ENCODE results near the gene ZXDC. TPM values are rescaled to one million over a fixed set of nuclear protein-coding genes. Genes with fewer than 3 reads are reported as not detected.

ZXDC gene
- total RNA-seq, 1 donor from 2014 or later, result 19.3 TPM

GRCh38 chr3:126414961-126415660, 60.6 kb downstream of the ZXDC start:
- TF ChIP-seq CTCF (conservative IDR thresholded peaks at IDR 0.05; ENCODE audit: low read depth, low read length), result no peak
- no peak overlapping the region for H3K4me3 ChIP-seq (ENCODE audit: low read depth, low read length)
- DNase-seq (ENCODE audit: low read depth), result no peak

GRCh38 chr3:126414406-126414805, 61.3 kb downstream of the ZXDC start:
- H3K4me3 ChIP-seq (ENCODE audit: low read depth, low read length), result no peak overlapping the region
- no peak for DNase-seq (ENCODE audit: low read depth)
- TF ChIP-seq CTCF (conservative IDR thresholded peaks at IDR 0.05; ENCODE audit: low read depth, low read length), result no peak

- H3K4me3 ChIP-seq (ENCODE audit: low read depth, low read length), result no peak overlapping the region
- no peak for DNase-seq (ENCODE audit: low read depth)
- TF ChIP-seq CTCF (conservative IDR thresholded peaks at IDR 0.05; ENCODE audit: low read depth, low read length), result no peak
Observed at GRCh38 chr3:126413693-126414080, 62.0 kb downstream of the ZXDC start.

- no peak overlapping the region for H3K4me3 ChIP-seq (ENCODE audit: low read depth, low read length)
- TF ChIP-seq CTCF (conservative IDR thresholded peaks at IDR 0.05; ENCODE audit: low read depth, low read length), result no peak
Observed at GRCh38 chr3:126412841-126413692, 62.6 kb downstream of the ZXDC start.

GRCh38 chr3:126408099-126408498, 67.6 kb downstream of the ZXDC start:
- DNase-seq (ENCODE audit: low read depth), result no peak
- TF ChIP-seq CTCF (conservative IDR thresholded peaks at IDR 0.05; ENCODE audit: low read depth, low read length), result no peak
- no peak overlapping the region for H3K4me3 ChIP-seq (ENCODE audit: low read depth, low read length)

More at GRCh38 chr3:126412841-126413692, 62.6 kb downstream of the ZXDC start:
- no peak for DNase-seq (ENCODE audit: low read depth)

GRCh38 chr3:126407412-126408044, 68.2 kb downstream of the ZXDC start:
- no peak for TF ChIP-seq CTCF (conservative IDR thresholded peaks at IDR 0.05; ENCODE audit: low read depth, low read length)
- DNase-seq (ENCODE audit: low read depth), result no peak
- H3K4me3 ChIP-seq (ENCODE audit: low read depth, low read length), result no peak overlapping the region
